ENCODE data around the gene ZNF792.
"Not testable (repeated sequence)": the region's sequence is repeated elsewhere in the genome, so short reads cannot be mapped to it uniquely, and the experiment has no call there.

Gene ZNF792

GRCh38 chr19:35009424-35010415 lies 45.7 kb upstream of the ZNF792 start:
- peaks cover 3% of the 10 kb centered on the region for H3K9me3 ChIP-seq (ENCODE audit: severe bottlenecking)
- no peaks in the 10 kb centered on the region for H3K27me3 ChIP-seq (ENCODE audit: insufficient read depth, low read depth, severe bottlenecking)
- no peak for TF ChIP-seq CTCF (IDR thresholded peaks at IDR 0.05; ENCODE audit: low read depth, low read length)
- no peak overlapping the region for H3K27ac ChIP-seq
- no peak for DNase-seq
- peaks cover 70% of the 10 kb centered on the region for H3K36me3 ChIP-seq
- no peak overlapping the region for H3K4me3 ChIP-seq (ENCODE audit: low read depth, low read length)

GRCh38 chr19:35008891-35009341 lies 44.9 kb upstream of the ZNF792 start:
- no peak for TF ChIP-seq CTCF (IDR thresholded peaks at IDR 0.05; ENCODE audit: low read depth, low read length)
- Histone ChIP-seq H3K27me3 (ENCODE audit: insufficient read depth, low read depth, severe bottlenecking) (no peaks in the 10 kb centered on the region), H3K36me3 (peaks cover 62% of the 10 kb centered on the region), H3K9me3 (ENCODE audit: severe bottlenecking) (peaks cover 3% of the 10 kb centered on the region), H3K4me3 (ENCODE audit: low read depth, low read length) (no peak overlapping the region), H3K27ac (no peak overlapping the region)
- DNase-seq: no peak

- not testable (repeated sequence) for H3K9me3 ChIP-seq (ENCODE audit: severe bottlenecking); H3K4me3 ChIP-seq (ENCODE audit: low read depth, low read length); DNase-seq; H3K27me3 ChIP-seq (ENCODE audit: insufficient read depth, low read depth, severe bottlenecking); H3K27ac ChIP-seq
- H3K36me3 ChIP-seq: peaks cover 59% of the 10 kb centered on the region
Measured at GRCh38 chr19:35007427-35007826, 43.4 kb upstream of the ZNF792 start.

- no peaks in the 10 kb centered on the region for H3K27me3 ChIP-seq (ENCODE audit: insufficient read depth, low read depth, severe bottlenecking)
- peaks cover 59% of the 10 kb centered on the region for H3K36me3 ChIP-seq
- TF ChIP-seq CTCF (IDR thresholded peaks at IDR 0.05; ENCODE audit: low read depth, low read length): no peak
- H3K4me3 ChIP-seq (ENCODE audit: low read depth, low read length): no peak overlapping the region
- no peaks in the 10 kb centered on the region for H3K9me3 ChIP-seq (ENCODE audit: severe bottlenecking)
- no peak overlapping the region for H3K27ac ChIP-seq
- DNase-seq: no peak
Measured at GRCh38 chr19:35006999-35007365, 43.0 kb upstream of the ZNF792 start.

GRCh38 chr19:35006342-35006998 lies 42.4 kb upstream of the ZNF792 start:
- Histone ChIP-seq H3K9me3 (ENCODE audit: severe bottlenecking) (no peaks in the 10 kb centered on the region), H3K4me3 (ENCODE audit: low read depth, low read length) (no peak overlapping the region), H3K27me3 (ENCODE audit: insufficient read depth, low read depth, severe bottlenecking) (no peaks in the 10 kb centered on the region), H3K36me3 (peaks cover 57% of the 10 kb centered on the region), H3K27ac (no peak overlapping the region)
- DNase-seq: no peak
- TF ChIP-seq CTCF (IDR thresholded peaks at IDR 0.05; ENCODE audit: low read depth, low read length): no peak

- not testable (repeated sequence) for H3K4me3 ChIP-seq (ENCODE audit: low read depth, low read length); H3K27ac ChIP-seq; H3K27me3 ChIP-seq (ENCODE audit: insufficient read depth, low read depth, severe bottlenecking); DNase-seq; H3K9me3 ChIP-seq (ENCODE audit: severe bottlenecking)
- H3K36me3 ChIP-seq: peaks cover 55% of the 10 kb centered on the region
Measured at GRCh38 chr19:35006007-35006341, 41.9 kb upstream of the ZNF792 start.
